ENCODE results near the gene LRCH1.

DNA sequence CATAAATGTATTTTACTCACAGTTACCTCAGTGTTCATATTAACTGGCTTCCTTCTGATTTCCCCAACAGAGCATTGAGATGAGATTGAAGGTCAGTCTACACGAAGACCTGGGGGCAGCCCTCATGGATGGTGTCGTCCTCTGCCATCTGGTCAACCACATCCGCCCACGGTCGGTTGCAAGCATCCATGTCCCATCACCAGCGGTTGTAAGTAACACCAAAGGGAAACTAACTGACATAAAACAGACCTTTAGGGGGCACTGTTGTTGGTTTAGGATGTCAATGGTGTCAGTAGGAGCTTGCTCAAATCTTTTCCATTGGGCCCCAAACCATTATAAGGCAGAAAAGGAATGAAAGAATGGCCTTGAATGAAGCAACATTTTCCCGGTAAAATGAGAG, 175.8 kb downstream of the LRCH1 start:
- no peak for TF ChIP-seq POLR2A (IDR thresholded peaks at IDR 0.05)
- TF ChIP-seq, protein P1, sequence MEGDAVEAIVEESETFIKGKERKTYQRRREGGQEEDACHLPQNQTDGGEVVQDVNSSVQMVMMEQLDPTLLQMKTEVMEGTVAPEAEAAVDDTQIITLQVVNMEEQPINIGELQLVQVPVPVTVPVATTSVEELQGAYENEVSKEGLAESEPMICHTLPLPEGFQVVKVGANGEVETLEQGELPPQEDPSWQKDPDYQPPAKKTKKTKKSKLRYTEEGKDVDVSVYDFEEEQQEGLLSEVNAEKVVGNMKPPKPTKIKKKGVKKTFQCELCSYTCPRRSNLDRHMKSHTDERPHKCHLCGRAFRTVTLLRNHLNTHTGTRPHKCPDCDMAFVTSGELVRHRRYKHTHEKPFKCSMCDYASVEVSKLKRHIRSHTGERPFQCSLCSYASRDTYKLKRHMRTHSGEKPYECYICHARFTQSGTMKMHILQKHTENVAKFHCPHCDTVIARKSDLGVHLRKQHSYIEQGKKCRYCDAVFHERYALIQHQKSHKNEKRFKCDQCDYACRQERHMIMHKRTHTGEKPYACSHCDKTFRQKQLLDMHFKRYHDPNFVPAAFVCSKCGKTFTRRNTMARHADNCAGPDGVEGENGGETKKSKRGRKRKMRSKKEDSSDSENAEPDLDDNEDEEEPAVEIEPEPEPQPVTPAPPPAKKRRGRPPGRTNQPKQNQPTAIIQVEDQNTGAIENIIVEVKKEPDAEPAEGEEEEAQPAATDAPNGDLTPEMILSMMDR (IDR thresholded peaks at IDR 0.05), result peak in 1 of 5 experiments; percentile 26
- no peak for TF ChIP-seq EP300 (IDR thresholded peaks at IDR 0.05; ENCODE audit: low read depth)

Measured in transverse colon (tissue), 3 donors.